Measurements from ENCODE around the gene CDK5.

DNA sequence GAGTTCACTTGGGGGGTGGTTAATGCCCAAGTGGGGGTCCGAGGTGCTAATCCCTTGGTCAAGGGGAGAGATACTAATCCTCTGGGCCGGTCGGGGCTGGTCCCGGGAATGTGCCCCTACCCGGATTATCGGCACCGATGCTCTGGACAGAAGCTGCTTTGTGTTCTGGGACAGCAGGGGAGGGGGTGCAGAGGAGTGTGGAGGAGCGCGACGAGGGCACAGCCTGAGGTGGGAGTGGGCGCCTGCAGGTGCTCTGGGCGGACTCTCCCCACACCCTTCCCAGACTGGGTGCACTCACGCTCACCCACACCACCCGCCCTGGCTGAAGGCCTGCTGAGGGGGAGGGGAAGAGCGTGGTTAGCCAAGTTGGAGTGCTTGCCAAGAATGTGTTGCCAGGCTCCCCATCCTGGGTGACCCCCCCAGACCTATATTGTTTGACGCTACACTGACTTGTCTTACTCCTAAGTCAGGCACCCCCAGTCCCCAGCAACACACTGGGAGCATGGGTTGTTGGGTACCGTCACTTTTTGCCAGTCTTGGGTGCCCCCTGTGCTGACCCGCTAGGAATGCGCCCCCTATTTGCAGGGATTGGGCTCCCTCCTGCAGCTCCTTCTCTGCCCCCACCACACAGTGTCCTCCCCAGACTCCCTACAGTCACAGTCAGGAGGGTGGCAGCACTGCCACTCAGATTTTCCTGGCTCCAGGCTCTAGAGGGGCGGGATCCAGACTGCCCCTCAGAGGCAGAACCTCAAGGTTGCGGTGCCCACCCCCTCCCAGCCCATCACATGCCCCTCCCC is 2.9 kb upstream of the CDK5 start:
- TF ChIP-seq, protein P1, sequence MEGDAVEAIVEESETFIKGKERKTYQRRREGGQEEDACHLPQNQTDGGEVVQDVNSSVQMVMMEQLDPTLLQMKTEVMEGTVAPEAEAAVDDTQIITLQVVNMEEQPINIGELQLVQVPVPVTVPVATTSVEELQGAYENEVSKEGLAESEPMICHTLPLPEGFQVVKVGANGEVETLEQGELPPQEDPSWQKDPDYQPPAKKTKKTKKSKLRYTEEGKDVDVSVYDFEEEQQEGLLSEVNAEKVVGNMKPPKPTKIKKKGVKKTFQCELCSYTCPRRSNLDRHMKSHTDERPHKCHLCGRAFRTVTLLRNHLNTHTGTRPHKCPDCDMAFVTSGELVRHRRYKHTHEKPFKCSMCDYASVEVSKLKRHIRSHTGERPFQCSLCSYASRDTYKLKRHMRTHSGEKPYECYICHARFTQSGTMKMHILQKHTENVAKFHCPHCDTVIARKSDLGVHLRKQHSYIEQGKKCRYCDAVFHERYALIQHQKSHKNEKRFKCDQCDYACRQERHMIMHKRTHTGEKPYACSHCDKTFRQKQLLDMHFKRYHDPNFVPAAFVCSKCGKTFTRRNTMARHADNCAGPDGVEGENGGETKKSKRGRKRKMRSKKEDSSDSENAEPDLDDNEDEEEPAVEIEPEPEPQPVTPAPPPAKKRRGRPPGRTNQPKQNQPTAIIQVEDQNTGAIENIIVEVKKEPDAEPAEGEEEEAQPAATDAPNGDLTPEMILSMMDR (IDR thresholded peaks at IDR 0.05): no peak
- no peak for TF ChIP-seq POLR2A (IDR thresholded peaks at IDR 0.05)

Measured in prostate gland (tissue), 2 donors.